ENCODE results near the gene EMC10.

DNA sequence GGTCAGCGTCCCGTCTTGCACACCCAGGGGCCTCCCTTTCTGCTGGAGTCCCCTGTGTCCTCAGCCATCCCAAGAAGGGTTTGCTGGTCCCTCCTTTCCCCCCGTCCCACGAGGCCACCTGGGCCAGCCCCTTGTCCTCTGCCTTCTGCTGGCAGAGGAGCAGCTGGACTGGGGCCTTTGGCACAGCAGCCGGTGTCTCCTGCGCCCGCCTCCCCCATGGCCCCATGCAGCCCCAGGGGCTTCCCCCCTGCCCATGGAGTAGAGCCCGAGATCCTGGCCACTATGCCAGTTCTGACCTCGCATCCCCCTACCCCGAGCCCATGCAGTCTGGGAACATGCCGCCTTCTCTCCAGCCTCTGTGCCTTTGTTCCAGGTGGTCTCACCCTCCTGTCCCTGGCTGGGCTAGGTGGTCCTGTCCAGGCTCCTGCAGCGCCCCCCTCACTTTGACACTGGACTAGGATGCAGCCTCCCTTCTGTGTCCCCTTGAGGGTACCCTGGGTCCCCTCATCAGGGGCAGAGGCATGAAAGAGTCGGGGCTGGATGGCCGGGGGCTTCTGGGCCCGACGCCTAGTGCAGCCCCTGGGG is 6.1 kb downstream of the EMC10 start:
- TF ChIP-seq HOXA7 (CRISPR knock-in tag; IDR thresholded peaks at IDR 0.05; ENCODE audit: borderline replicate concordance) (no peak), ZBTB8A (tag by site-specific recombination; IDR thresholded peaks at IDR 0.05) (no peak), ZBTB49 (tag by site-specific recombination; IDR thresholded peaks at IDR 0.05; ENCODE audit: low read depth) (no peak), ZNF266 (tag by site-specific recombination; IDR thresholded peaks at IDR 0.05; ENCODE audit: low read depth) (no peak), ZNF747 (tag by site-specific recombination; IDR thresholded peaks at IDR 0.05) (no peak), ZNF623 (tag by site-specific recombination; IDR thresholded peaks at IDR 0.05) (no peak), TRIM28 (IDR thresholded peaks at IDR 0.05; ENCODE audit: borderline replicate concordance, low read length) (no peak)

Data from HEK293 (cell line).